HG03571 (cell line): Measurements from ENCODE around the gene UBXN10.

ENCODE experiments used
- ATAC-seq: cut with Tn5 transposase; IDR thresholded peaks from one replicate; pipeline ENCODE4 v1.9.1; 2021; ENCODE audit not compliant: unreplicated experiment

Gene UBXN10

DNA sequence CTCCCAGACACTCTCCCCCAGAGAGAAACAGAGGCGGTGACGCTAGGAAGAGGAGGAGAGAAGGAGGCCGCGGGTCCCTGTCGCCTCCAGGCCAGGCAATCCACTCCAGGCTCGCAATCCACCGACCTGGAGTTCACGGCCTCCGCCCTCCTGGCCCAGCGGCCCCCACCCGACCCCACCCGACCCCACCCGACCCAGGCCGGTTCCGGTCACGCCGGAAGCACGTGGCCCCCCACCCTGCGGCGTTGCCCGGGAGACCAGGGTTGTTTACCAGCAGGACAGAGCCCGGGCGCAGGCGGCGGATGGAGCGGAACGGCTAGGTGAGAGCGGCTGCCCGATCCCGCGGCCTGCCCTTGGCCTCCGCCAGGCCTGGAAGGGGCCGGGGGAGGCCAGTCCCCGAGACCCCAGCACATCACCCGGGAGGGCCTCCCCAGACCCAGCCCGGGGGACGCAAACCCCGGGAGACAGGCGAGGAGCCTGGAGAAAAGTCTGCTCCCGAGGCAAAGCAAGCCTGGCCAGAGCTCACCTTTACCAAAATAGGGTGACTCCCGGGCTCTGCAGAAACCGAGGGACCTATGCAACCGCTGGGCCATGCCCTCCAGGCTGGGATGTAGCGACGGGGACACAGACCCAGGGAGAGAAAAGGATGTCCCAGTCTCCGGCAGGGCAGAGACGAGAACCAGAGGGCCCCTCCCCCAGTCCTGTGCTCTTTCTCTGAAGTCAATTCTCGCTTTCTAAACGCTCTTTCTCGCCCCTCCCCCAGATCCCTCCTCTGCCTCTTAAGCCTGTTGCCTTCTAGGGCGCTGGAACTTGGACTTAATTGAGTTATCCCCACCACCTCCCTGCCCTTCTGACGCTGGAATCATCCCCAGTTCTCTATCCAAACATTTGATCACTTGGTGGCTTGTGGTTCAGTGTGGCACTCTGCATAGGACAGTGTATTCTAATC lies at the start of gene UBXN10, which contains the start of gene PLA2G2C:
Gene UBXN10, plus strand, starts transcription at position 263 of the 949 bp plus-strand sequence. CDS start 4,466 bp downstream, outside the sequence.
Gene PLA2G2C, minus strand, starts transcription at position 685 of the 949 bp plus-strand sequence. CDS start 9,155 bp downstream, outside the sequence.
- ATAC-seq = no peak

DNA sequence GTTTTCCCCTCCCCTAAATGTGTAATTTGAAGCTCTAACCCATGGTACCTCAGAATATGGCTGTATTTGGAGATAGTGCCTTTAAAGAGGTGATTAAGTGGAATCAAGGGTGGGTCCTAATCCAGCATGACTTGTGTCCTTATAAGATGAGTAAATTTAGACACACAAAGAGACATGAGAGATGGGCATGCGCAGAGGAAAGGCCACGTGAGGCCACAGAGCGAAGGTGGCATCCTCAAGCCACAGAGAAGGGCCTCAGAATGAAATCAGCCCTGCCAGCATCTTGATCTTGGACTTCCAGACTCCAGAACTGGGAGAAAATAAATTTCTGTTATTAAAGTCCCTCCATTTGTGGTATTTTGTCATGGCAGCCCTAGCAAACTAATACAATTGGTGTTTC lies 49.6 kb upstream of the UBXN10 start:
- ATAC-seq = no peak

DNA sequence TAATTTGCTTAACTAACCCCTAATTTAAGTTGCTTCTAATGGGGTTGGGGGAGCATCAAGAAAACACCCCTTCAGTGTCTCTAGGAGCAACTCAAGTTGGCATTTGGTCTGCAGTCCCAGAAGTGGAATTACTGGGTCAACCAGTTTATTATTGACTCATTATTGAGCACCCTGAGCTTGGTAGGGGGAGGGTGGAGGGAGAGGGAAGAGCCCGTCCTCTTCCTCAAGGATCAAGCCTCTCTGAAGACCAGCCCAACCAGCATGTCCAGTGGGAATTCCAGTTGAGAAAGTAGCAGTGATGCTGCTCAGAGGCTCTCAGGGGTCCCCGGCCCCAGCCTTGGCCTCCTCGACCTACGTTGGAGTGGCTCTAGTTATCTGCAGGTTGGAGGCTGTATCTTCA lies 48.8 kb upstream of the UBXN10 start:
- ATAC-seq = no peak

- ATAC-seq = no peak
Observed at GRCh38 chr1:20137604-20138003, 48.3 kb upstream of the UBXN10 start.

- ATAC-seq = no peak
Observed at GRCh38 chr1:20138346-20138745, 47.5 kb upstream of the UBXN10 start.

DNA sequence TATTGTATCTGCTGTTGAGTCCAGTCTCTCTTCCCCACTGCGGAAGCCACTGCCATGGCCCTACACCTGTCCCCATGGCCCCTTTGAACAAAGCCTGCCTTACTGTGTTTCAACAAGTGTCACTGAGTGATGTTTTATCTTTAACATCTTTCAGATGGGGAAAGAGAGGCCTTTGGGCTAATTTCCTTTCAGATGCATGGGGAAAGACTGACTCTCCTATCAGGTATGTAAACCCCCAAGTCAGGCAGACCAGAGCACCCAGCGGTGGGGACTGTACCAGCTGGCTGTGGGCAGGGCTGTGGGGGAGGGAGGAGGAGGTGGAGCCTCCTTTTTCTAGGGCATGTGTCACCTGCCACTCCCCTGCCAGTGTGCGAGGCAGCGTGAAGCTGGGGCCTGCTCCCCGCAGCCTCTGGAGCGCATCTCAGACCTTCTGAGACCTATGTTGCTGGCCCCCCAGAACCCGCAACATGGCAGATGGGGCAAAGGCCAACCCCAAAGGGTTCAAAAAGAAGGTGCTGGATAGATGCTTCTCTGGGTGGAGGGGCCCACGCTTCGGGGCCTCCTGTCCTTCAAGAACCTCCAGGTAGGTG lies 46.8 kb upstream of the UBXN10 start, which contains the start of gene PLA2G2F:
Gene PLA2G2F, plus strand, starts transcription at position 363 of the 590 bp plus-strand sequence. Its CDS starts 105 bp downstream, at position 468.
- ATAC-seq = no peak

DNA sequence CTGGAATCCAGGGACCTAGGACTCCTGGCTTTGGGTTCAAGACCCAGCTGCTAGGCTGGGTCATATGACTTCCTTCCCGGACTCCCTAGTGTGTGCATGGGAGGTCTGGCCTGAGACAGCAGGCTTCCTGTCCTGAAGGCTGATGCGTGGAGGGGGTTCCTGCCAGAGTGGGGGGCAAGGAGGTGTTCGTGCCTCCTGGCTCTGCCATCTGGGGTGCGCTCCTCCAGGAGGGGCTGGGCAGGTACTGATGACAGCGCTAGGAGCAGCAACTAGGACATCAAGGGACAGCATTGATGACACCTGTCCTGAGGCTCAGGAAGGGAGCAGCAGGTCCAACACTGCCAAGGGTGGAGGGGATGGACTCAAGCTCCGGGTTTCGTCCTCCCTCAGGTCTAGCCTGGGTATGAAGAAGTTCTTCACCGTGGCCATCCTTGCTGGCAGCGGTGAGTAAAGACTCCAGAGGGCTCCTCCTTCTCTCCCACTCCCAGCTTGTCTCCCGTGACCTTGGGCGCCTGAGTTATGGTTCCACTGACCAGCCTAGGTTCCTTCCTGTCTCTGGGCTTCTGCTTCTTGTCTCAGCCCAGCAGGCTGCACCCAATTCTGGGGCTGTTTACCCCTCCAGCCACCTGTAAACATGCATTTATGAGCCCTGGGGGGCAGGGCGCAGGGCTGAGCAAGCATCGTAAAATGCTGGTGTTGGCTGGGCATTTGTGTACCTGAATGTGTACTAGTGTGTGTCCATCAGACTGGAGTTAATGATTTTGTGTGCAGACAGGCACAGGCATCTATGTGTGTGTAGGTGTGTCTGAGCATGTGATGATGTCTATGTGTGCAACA lies 45.9 kb upstream of the UBXN10 start:
- no peak for ATAC-seq

GRCh38 chr1:20141001-20141400 lies 44.9 kb upstream of the UBXN10 start:
- ATAC-seq = no peak

GRCh38 chr1:20141466-20141865 lies 44.4 kb upstream of the UBXN10 start:
- ATAC-seq = no peak

GRCh38 chr1:20142001-20142710 lies 43.7 kb upstream of the UBXN10 start:
- ATAC-seq = no peak

DNA sequence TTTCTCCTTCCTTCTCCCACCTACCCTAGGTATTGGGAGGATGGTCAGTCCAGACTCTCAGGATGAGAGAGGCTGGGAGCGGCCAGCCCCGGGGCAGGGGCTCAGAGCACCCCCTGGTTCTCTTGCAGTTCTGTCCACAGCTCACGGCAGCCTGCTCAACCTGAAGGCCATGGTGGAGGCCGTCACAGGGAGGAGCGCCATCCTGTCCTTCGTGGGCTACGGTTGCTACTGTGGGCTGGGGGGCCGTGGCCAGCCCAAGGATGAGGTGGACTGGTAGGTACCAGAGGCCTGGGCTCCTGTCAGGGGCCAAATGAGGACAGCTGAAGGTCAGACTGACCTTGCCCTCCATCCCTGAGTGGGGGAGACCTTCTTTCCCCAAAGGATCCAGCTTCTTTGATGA lies 42.6 kb upstream of the UBXN10 start:
- ATAC-seq = no peak

DNA sequence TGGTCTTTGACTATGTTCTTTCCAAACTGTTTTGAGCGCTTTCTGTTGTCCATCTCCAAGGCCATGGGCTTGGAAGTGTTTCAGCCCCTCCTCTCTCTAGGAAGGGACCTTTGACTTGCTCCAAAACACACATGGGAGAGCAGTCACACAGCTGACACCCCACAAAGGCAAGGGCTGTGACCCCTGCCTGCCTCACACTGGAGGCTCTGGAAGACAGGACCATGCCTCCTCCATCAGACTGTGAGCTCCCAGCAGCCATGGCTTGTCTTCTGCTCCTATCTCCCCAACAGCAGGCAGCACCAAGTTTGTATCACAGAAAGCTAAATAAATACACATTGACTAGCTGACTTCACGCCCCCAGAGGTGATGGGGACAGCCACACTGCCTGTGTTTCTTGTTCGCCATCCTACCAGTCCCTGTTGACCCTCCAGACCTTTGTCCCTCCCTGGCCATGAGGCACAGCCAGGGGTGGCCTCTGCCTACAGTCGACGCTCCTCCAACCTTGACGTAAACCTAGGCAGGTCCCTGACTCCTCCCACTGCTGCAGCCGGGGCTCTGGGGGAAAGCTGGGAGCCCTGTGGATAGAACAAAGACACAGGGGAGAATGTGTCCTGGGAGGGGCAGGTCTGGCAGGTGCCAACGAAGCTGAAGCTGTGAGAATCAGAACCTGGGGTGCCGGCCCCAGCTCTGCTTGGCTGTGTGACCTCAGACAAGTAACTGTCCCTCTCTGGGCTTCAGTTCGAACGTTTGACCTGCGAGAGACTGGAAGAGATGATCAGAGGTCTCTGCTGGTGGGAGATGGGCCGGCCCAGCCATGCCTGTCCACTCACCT lies 41.9 kb upstream of the UBXN10 start:
- no peak for ATAC-seq

- ATAC-seq = no peak
Observed at GRCh38 chr1:20147846-20148570, 37.9 kb upstream of the UBXN10 start.

- no peak for ATAC-seq
Observed at GRCh38 chr1:20148571-20149500, 37.1 kb upstream of the UBXN10 start.

- no peak for ATAC-seq
Observed at GRCh38 chr1:20149601-20150325, 36.1 kb upstream of the UBXN10 start.

DNA sequence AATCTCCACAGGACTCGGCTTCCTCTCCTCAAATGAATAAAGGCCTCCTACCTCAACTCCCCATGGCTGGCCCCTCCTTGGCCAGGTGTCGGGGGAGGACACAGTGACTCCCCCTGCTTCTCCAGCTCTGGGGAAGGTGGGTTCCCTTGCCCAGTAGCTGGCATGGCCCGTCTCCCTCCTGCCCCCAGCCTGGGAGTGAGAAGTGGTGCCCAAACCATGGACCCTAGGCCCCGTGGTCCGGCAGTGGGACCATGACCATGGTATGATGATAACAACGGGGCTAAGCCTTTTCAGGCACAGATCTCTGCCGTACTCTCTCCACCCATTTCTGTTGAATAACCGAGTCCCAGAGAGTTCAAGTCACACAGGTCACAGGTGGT lies 35.6 kb upstream of the UBXN10 start:
- no peak for ATAC-seq

- ATAC-seq = no peak
Observed at GRCh38 chr1:20150969-20151368, 34.9 kb upstream of the UBXN10 start.
